8988T (cell line): ENCODE results near the gene NAALADL2.
"Not testable (repeated sequence)": the region's sequence is repeated elsewhere in the genome, so short reads cannot be mapped to it uniquely, and the experiment has no call there.

Experiments
- DNase-seq: peaks from one replicate; pipeline ENCODE4 v3.0.0; 2011

The NAALADL2 gene

DNA sequence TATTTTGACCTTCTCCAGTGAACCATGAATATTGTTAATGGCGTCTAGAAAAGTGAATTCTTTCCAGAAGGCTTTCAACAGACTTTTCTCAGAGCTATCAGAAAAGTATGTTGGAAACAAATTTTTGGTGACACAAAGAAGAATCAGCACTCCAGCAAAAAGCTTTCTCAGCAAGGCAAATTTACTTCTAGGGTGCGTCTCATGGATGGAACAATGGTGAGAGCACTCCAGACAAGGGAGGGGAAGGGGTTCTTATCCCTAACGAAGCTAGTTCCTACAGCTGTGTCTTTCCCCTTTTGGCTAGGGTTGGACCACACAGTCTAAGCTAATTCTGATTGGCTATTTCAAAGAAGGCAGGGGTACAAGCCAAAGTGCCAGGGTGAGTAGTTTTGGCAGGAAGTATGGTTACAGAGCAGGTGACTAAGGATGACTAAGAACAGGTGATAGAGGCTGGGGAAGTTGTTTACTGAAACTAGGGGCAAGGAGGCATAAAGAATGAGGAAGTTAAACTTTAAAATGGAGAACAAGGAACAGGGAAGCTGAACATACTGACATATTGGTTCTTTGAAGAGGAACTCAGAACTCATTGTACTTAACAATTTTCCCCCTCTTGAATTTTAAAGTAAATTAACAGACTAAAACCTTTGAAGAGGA lies 959.8 kb downstream of the NAALADL2 start:
- no peak for DNase-seq

GRCh38 chr3:175822766-175823491 lies 963.8 kb downstream of the NAALADL2 start:
- not testable (repeated sequence) for DNase-seq

- not testable (repeated sequence) for DNase-seq
Observed at GRCh38 chr3:175825016-175825580, 966.0 kb downstream of the NAALADL2 start.

DNA sequence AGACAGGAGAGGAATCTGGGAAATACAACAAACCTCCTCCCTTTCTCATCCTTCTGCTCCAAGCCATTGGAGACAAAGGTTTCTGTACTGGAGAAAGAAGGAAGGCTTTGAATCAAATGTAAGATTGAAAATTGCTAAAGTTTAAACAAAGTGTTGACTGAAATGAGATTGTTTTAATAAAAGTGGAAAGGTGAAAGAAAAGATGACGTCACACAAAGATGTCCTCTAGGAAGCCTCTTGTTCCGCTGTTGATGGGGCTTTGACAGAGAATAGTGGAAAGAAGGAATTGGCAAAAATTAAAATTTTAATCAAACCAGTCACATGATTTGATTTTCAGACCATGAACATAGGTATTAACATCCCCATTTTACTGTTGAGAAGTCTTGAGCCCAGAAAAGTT lies 967.6 kb downstream of the NAALADL2 start:
- no peak for DNase-seq

GRCh38 chr3:175829809-175830208 lies 970.7 kb downstream of the NAALADL2 start:
- not testable (repeated sequence) for DNase-seq

- DNase-seq = not testable (repeated sequence)
Observed at GRCh38 chr3:175835763-175836162, 976.6 kb downstream of the NAALADL2 start.

GRCh38 chr3:175836617-175837016 lies 977.5 kb downstream of the NAALADL2 start:
- DNase-seq = no peak

DNA sequence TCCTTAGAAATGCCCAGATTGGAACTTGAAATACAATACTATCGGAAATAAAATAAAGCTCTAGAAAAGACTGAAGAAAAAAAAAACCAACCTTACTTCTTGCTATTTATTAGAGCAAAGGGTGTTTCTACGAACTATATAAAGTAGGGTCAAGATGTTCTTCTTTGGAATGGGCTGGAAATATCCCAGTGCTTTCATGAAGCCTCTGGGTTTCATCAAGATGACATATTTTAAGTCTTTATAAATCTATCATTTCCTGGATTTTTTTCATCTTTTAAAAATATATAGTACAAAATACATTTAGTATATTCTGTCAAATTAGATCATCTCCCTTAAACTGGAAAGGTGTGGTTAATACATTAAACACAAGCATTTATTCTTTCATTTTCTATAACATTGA lies 978.8 kb downstream of the NAALADL2 start:
- DNase-seq = no peak

GRCh38 chr3:175839366-175840005 lies 980.4 kb downstream of the NAALADL2 start:
- no peak for DNase-seq

- DNase-seq = no peak
Observed at GRCh38 chr3:175851541-175851940, 992.4 kb downstream of the NAALADL2 start.

GRCh38 chr3:175852560-175852959 lies 993.4 kb downstream of the NAALADL2 start:
- no peak for DNase-seq

GRCh38 chr3:175857666-175858270 lies 998.6 kb downstream of the NAALADL2 start:
- no peak for DNase-seq
